OCI-LY3 (cell line): Measurements from ENCODE around the gene CAMK1D.
"Not testable (repeated sequence)": the region's sequence is repeated elsewhere in the genome, so short reads cannot be mapped to it uniquely, and the experiment has no call there.

Source experiments
- H2AFZ ChIP-seq: fragments of 200-600, 300-600 bp; shearing (Covaris generic); 2 replicates; pipeline ENCODE4 v1.6.0; 2014; ENCODE audit warnings: antibody characterized with exemption, low read depth, low read length
- H3K27ac ChIP-seq: fragments of 200-600, 300-600 bp; sonication (generic); 2 replicates; pipeline ENCODE4 v1.5.1; 2014; ENCODE audit warnings: mild to moderate bottlenecking, low read length, moderate library complexity, mixed read lengths
- H3K27me3 ChIP-seq: fragments of 200-600, 300-600 bp; sonication (generic); 2 replicates; pipeline ENCODE4 v1.6.1; 2014; ENCODE audit warnings: low read depth, low read length, mixed read lengths
- H3K36me3 ChIP-seq: fragments of 200-600, 300-600 bp; sonication (generic); replicated peaks from 2 replicates; pipeline ENCODE3; 2014; ENCODE audit warnings: low read depth, low read length, mixed read lengths
- H3K4me1 ChIP-seq: fragments of 300-600, 200-600 bp; sonication (generic); 2 replicates; pipeline ENCODE4 v1.6.1; 2014; ENCODE audit warnings: low read length, mixed read lengths
- H3K4me2 ChIP-seq: fragments of 200-600, 300-600 bp; sonication (generic); 2 replicates; pipeline ENCODE4 v1.6.1; 2014; ENCODE audit warnings: low read length, mixed read lengths
- H3K4me3 ChIP-seq: fragments of 300-600, 200-600 bp; sonication (generic); 2 replicates; pipeline ENCODE4 v1.5.1; 2014; ENCODE audit warnings: antibody characterized with exemption, mild to moderate bottlenecking, low read length, moderate library complexity
- H3K79me2 ChIP-seq: fragments of 300-600, 200-600 bp; shearing (Covaris generic); 2 replicates; pipeline ENCODE4 v1.6.1; 2014; ENCODE audit warnings: mild to moderate bottlenecking, low read length, mixed read lengths
- H3K9ac ChIP-seq: fragments of 300-600, 200-600 bp; shearing (Covaris generic); 2 replicates; pipeline ENCODE4 v1.6.0; 2014; ENCODE audit warnings: mild to moderate bottlenecking, low read length, moderate library complexity
- H3K9me3 ChIP-seq: fragments of 200-600, 300-600 bp; shearing (Covaris generic); 2 replicates; pipeline ENCODE4 v1.6.1; 2014; ENCODE audit warnings: low read length, mixed read lengths; ENCODE audit not compliant: insufficient read depth
- H4K20me1 ChIP-seq: fragments of 200-600, 300-600 bp; sonication (generic); 2 replicates; pipeline ENCODE4 v1.6.1; 2016; ENCODE audit warnings: low read length, mixed read lengths; ENCODE audit not compliant: insufficient read depth
- EZH2phosphoT487 ChIP-seq: fragments of 200-600 bp; shearing (Covaris generic); IDR thresholded peaks from 2 replicates; pipeline ENCODE4 v1.6.1; 2018; ENCODE audit warnings: antibody characterized with exemption, mixed run types, low read depth
- TF ChIP-seq, protein P1 (sequence below): fragments of 200-600, 300-600 bp; sonication (generic); IDR thresholded peaks from 2 replicates; pipeline ENCODE4 v1.5.1; 2014; ENCODE audit warnings: antibody characterized with exemption, low read length, low read depth

CAMK1D gene

GRCh38 chr10:12489806-12490205, 140.5 kb downstream of the CAMK1D start:
- Histone ChIP-seq H3K27me3 (no peaks in the 10 kb centered on the region), H3K79me2 (peaks cover 49% of the 10 kb centered on the region), H3K4me1 (peaks cover 10% of the 10 kb centered on the region), H3K9ac (no peak overlapping the region), H3K4me2 (no peak overlapping the region), H3K4me3 (no peak overlapping the region), H3K27ac (no peak overlapping the region), H2AFZ (no peak overlapping the region), H4K20me1 (peaks cover 56% of the 10 kb centered on the region), H3K36me3 (no peaks in the 10 kb centered on the region), H3K9me3 (no peaks in the 10 kb centered on the region)
- TF ChIP-seq EZH2phosphoT487: no peak
- TF ChIP-seq, protein P1, sequence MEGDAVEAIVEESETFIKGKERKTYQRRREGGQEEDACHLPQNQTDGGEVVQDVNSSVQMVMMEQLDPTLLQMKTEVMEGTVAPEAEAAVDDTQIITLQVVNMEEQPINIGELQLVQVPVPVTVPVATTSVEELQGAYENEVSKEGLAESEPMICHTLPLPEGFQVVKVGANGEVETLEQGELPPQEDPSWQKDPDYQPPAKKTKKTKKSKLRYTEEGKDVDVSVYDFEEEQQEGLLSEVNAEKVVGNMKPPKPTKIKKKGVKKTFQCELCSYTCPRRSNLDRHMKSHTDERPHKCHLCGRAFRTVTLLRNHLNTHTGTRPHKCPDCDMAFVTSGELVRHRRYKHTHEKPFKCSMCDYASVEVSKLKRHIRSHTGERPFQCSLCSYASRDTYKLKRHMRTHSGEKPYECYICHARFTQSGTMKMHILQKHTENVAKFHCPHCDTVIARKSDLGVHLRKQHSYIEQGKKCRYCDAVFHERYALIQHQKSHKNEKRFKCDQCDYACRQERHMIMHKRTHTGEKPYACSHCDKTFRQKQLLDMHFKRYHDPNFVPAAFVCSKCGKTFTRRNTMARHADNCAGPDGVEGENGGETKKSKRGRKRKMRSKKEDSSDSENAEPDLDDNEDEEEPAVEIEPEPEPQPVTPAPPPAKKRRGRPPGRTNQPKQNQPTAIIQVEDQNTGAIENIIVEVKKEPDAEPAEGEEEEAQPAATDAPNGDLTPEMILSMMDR: no peak

DNA sequence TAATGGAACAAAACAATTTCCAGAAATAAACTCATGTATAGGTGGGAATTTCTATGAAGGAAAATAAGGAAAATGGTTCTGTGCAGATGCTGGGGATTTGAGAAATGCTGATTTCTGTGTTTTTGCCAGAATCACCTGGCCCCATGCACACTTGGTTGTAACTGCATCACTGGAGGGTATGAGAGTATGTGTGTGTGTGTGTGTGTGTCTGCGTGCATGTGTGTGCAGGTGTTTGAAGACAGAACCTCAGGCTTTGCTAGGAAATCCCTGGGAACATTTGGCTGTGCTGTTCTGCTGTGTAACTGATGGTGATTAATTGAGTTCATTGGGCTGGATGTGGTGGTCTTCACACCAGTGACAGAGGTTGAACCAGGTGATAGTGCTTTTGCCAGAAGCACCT, 141.6 kb downstream of the CAMK1D start:
- H3K9ac ChIP-seq: no peak overlapping the region
- peaks cover 55% of the 10 kb centered on the region for H4K20me1 ChIP-seq
- peaks cover 48% of the 10 kb centered on the region for H3K79me2 ChIP-seq
- no peak overlapping the region for H3K4me2 ChIP-seq
- no peak overlapping the region for H2AFZ ChIP-seq
- TF ChIP-seq EZH2phosphoT487: no peak
- TF ChIP-seq, protein P1: no peak
- no peaks in the 10 kb centered on the region for H3K4me1 ChIP-seq
- no peaks in the 10 kb centered on the region for H3K27me3 ChIP-seq
- H3K27ac ChIP-seq: no peak overlapping the region
- H3K9me3 ChIP-seq: no peaks in the 10 kb centered on the region
- H3K36me3 ChIP-seq: no peaks in the 10 kb centered on the region
- H3K4me3 ChIP-seq: no peak overlapping the region

DNA sequence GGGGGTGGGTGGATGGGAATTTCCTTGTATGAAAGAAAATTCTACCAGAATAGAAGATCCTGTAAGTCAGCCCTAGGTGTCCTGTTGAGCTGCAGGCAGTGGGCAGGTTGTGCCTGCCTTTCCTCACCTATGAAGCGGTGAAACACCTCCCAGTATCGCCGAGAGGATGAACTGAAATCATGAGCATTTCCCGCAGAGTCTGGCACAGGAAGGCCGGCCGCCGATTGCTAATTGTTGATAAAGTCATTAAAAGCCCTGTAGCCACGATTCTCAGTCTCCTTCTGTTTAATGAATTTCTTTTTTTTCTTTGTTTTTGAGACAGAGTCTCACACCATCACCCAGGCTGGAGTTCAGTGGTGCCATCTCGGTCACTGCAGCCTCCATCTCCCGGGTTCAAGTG, 142.1 kb downstream of the CAMK1D start:
- Histone ChIP-seq H3K79me2 (peaks cover 50% of the 10 kb centered on the region), H3K27me3 (no peaks in the 10 kb centered on the region), H3K9ac (no peak overlapping the region), H3K27ac (no peak overlapping the region), H3K4me2 (no peak overlapping the region), H4K20me1 (peaks cover 58% of the 10 kb centered on the region), H3K36me3 (no peaks in the 10 kb centered on the region), H2AFZ (no peak overlapping the region), H3K4me1 (no peaks in the 10 kb centered on the region), H3K9me3 (no peaks in the 10 kb centered on the region), H3K4me3 (no peak overlapping the region)
- TF ChIP-seq, protein P1: no peak
- no peak for TF ChIP-seq EZH2phosphoT487

DNA sequence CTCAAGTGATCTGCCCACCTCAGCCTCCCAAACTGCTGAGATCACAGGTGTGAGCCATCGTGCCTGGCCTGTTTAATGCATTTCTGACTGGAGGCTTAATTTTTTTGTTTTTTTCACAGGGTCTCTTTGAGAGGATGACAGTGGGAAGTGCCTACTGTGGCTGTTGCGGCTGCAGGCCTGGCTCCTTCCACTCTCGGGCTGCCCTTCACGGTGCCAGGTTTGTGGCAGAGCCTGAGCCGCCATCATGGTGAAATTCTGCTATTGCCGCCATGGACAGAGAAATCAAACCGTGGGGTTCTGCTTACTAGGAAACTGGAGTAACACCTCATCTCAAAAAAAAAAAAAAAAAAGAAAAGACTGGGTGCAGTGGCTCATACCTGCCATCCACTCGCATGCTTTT, 142.7 kb downstream of the CAMK1D start:
- no peaks in the 10 kb centered on the region for H3K36me3 ChIP-seq
- H3K79me2 ChIP-seq: peaks cover 49% of the 10 kb centered on the region
- no peak overlapping the region for H3K27ac ChIP-seq
- peaks cover 60% of the 10 kb centered on the region for H4K20me1 ChIP-seq
- no peaks in the 10 kb centered on the region for H3K4me1 ChIP-seq
- H3K4me2 ChIP-seq: no peak overlapping the region
- no peak overlapping the region for H2AFZ ChIP-seq
- H3K27me3 ChIP-seq: no peaks in the 10 kb centered on the region
- H3K9me3 ChIP-seq: no peaks in the 10 kb centered on the region
- no peak overlapping the region for H3K4me3 ChIP-seq
- no peak overlapping the region for H3K9ac ChIP-seq
- TF ChIP-seq, protein P1: no peak
- no peak for TF ChIP-seq EZH2phosphoT487

DNA sequence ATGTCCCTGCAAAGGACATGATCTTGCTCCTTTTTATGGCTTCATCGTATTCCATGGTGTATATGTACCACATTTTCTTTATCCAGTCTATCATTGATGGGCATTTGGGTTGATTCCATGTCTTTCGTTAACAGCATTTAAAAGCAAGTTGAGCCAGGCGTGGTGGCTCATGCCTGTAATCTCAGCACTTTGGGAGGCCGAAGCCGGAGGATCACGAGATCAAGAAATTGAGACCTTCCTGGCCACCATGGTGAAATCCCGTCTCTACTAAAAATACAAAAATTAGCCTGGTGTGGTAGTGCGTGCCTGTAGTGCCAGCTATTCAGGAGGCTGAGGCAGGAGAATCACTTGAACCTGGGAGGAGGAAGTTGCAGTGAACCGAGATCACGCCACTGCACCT, 147.7 kb downstream of the CAMK1D start:
- not testable (repeated sequence) for H3K4me2 ChIP-seq, H3K9me3 ChIP-seq, H3K4me1 ChIP-seq, H3K4me3 ChIP-seq, H3K9ac ChIP-seq, H2AFZ ChIP-seq, H3K27ac ChIP-seq, H3K36me3 ChIP-seq, H3K27me3 ChIP-seq
- Histone ChIP-seq H4K20me1 (peaks cover 84% of the 10 kb centered on the region), H3K79me2 (peaks cover 53% of the 10 kb centered on the region)
